GM18505 (cell line): Measurements from ENCODE around the gene FGF2.
A peak's percentile ranks its signal among the peaks of the same experiment; 100 is the strongest.

Experiments used
- ATAC-seq: cut with Tn5 transposase; IDR thresholded peaks from one replicate; pipeline ENCODE4 v1.9.1; 2021; ENCODE audit not compliant: unreplicated experiment
- POLR2A ChIP-seq: IDR thresholded peaks from 4 replicates; pipeline ENCODE4 v1.6.1; 2011; ENCODE audit warnings: borderline replicate concordance; ENCODE audit not compliant: insufficient read depth, insufficient read length; ENCODE audit errors: extremely low read depth

The FGF2 gene

GRCh38 chr4:122901247-122902010, 74.8 kb downstream of the FGF2 start:
- no peak for TF ChIP-seq POLR2A
- no peak for ATAC-seq

GRCh38 chr4:122903766-122904288, 77.2 kb downstream of the FGF2 start:
- no peak for TF ChIP-seq POLR2A
- no peak for ATAC-seq

- no peak for TF ChIP-seq POLR2A
- no peak for ATAC-seq
Observed at GRCh38 chr4:122906859-122907305, 80.3 kb downstream of the FGF2 start.

- TF ChIP-seq POLR2A, result no peak
- ATAC-seq, result no peak
Observed at GRCh38 chr4:122908223-122908622, 81.6 kb downstream of the FGF2 start.

GRCh38 chr4:122909683-122910082, 83.1 kb downstream of the FGF2 start:
- TF ChIP-seq POLR2A, result no peak
- ATAC-seq, result no peak

- ATAC-seq, result no peak
- no peak for TF ChIP-seq POLR2A
Observed at GRCh38 chr4:122911588-122911987, 85.0 kb downstream of the FGF2 start.

- TF ChIP-seq POLR2A, result no peak
- ATAC-seq, result no peak
Observed at GRCh38 chr4:122912810-122913575, 86.4 kb downstream of the FGF2 start.

GRCh38 chr4:122914292-122914904, 87.8 kb downstream of the FGF2 start:
- TF ChIP-seq POLR2A, result no peak

GRCh38 chr4:122914938-122915337, 88.3 kb downstream of the FGF2 start:
- no peak for TF ChIP-seq POLR2A
- no peak for ATAC-seq

More at GRCh38 chr4:122914292-122914904, 87.8 kb downstream of the FGF2 start:
- peak; percentile 90 for ATAC-seq

GRCh38 chr4:122917731-122918130, 91.1 kb downstream of the FGF2 start:
- no peak for ATAC-seq
- TF ChIP-seq POLR2A, result no peak

GRCh38 chr4:122920473-122920872, 93.8 kb downstream of the FGF2 start:
- ATAC-seq, result no peak
- TF ChIP-seq POLR2A, result no peak

GRCh38 chr4:122921300-122921699, 94.7 kb downstream of the FGF2 start:
- no peak for TF ChIP-seq POLR2A
- no peak for ATAC-seq
